PC-3 (cell line): ENCODE results near the gene CFH. TPM values are rescaled to one million over a fixed set of nuclear protein-coding genes. Genes with fewer than 3 reads are reported as not detected.

Experiments used
- ATAC-seq: fragments of 200-7000 bp; cut with Tn5 transposase; 2 replicates; pipeline ENCODE4 v1.9.1; 2020; ENCODE audit warnings: mild to moderate bottlenecking, moderate library complexity
- BruUV-seq: library from RNA; stranded (reverse); fragments of 400-500 nt; replicated peaks from 2 replicates; lab custom pipeline; 2021; lab: Mats Ljungman, UMichigan
- CTCF ChIA-PET: fragments of 300-600 bp; sonication (Branson Sonifier 250); formaldehyde crosslinking; loops from one replicate; lab custom pipeline; 2022; ENCODE audit warnings: antibody characterized with exemption; lab: Charles Lee
- POLR2A ChIA-PET: fragments of 300-600 bp; sonication (Branson Sonifier 250); formaldehyde crosslinking; loops from one replicate; lab custom pipeline; 2022; ENCODE audit warnings: antibody characterized with exemption; ENCODE audit not compliant: unreplicated experiment; lab: Charles Lee
- DNase-seq: peaks from one replicate; pipeline ENCODE4 v3.0.0-alpha.2; 2015
- H2AFZ ChIP-seq: fragments of 300-600 bp; sonication (generic); 2 replicates; pipeline ENCODE4 v1.6.0; 2016; ENCODE audit warnings: antibody characterized with exemption, low read length
- H3F3A ChIP-seq: fragments of 300-600 bp; sonication (generic); one replicate; pipeline ENCODE4 v1.6.0; 2017; ENCODE audit warnings: antibody characterized with exemption, low read length, control low read depth, mild to moderate bottlenecking; ENCODE audit not compliant: unreplicated experiment
- H3K27ac ChIP-seq: fragments of 300-600 bp; sonication (generic); 2 replicates; pipeline ENCODE4 v1.5.1; 2016; ENCODE audit warnings: mild to moderate bottlenecking, low read length
- H3K27me3 ChIP-seq: fragments of 300-600 bp; sonication (generic); 2 replicates; pipeline ENCODE4 v1.6.1; 2016; ENCODE audit warnings: low read length, mixed read lengths
- H3K36me3 ChIP-seq: fragments of 300-600 bp; sonication (generic); 2 replicates; pipeline ENCODE4 v1.6.1; 2016; ENCODE audit warnings: low read depth, mixed run types, low read length, mixed read lengths
- H3K4me1 ChIP-seq: fragments of 300-600 bp; sonication (generic); 2 replicates; pipeline ENCODE4 v1.5.1; 2016; ENCODE audit warnings: low read length; ENCODE audit not compliant: insufficient read depth
- H3K4me2 ChIP-seq: fragments of 300-600 bp; sonication (generic); 2 replicates; pipeline ENCODE4 v1.6.0; 2016; ENCODE audit warnings: low read length
- H3K4me3 ChIP-seq: fragments of 300-600 bp; sonication (generic); 2 replicates; pipeline ENCODE4 v1.5.1; 2016; ENCODE audit warnings: mild to moderate bottlenecking, low read length, mixed read lengths
- H3K79me2 ChIP-seq: fragments of 300-600 bp; sonication (generic); 2 replicates; pipeline ENCODE4 v1.6.1; 2017; ENCODE audit warnings: low read length, mixed read lengths
- H3K9ac ChIP-seq: fragments of 300-600 bp; sonication (generic); 2 replicates; pipeline ENCODE4 v1.6.0; 2016; ENCODE audit warnings: mild to moderate bottlenecking, low read length
- H3K9me2 ChIP-seq: fragments of 300-600 bp; sonication (generic); replicated peaks from 2 replicates; pipeline ENCODE4 v1.6.1; 2016; ENCODE audit warnings: mixed run types, low read length, mixed read lengths
- H3K9me3 ChIP-seq: fragments of 300-600 bp; sonication (generic); 2 replicates; pipeline ENCODE4 v1.6.1; 2016; ENCODE audit warnings: low read length, mixed read lengths
- H4K20me1 ChIP-seq: fragments of 300-600 bp; sonication (generic); 2 replicates; pipeline ENCODE4 v1.6.1; 2016; ENCODE audit warnings: low read length, mixed read lengths
- EZH2 ChIP-seq: fragments of 300-600 bp; sonication (generic); IDR thresholded peaks from one replicate; pipeline ENCODE4 v1.6.1; 2017; ENCODE audit warnings: antibody characterized with exemption, mild to moderate bottlenecking, low read length; ENCODE audit not compliant: unreplicated experiment
- EZH2phosphoT487 ChIP-seq: fragments of 300-600 bp; sonication (generic); IDR thresholded peaks from 2 replicates; pipeline ENCODE4 v1.6.1; 2018; ENCODE audit warnings: mild to moderate bottlenecking, antibody characterized with exemption, low read length, borderline replicate concordance
- intact Hi-C: fragments of 100-400 bp; cut with micrococcal nuclease; formaldehyde crosslinking; loops from 2 replicates; pipeline ENCODE4 v1.9.0; 2023
- total RNA-seq: library from RNA; depleted of rRNA; stranded (reverse); fragments of >200 nt; gene quantifications from 2 replicates; pipeline ENCODE4 v1.2.3, GENCODE V29; 2014
- TF ChIP-seq, protein P1 (sequence below): fragments of 300-600 bp; sonication (generic); conservative IDR thresholded peaks from 2 replicates; pipeline ENCODE4 v1.5.1; 2017; ENCODE audit warnings: antibody characterized with exemption, low read depth, mild to moderate bottlenecking, low read length

CFH gene
- total RNA-seq, 1 experiment from 2014 or later, result 0.80 TPM

DNA sequence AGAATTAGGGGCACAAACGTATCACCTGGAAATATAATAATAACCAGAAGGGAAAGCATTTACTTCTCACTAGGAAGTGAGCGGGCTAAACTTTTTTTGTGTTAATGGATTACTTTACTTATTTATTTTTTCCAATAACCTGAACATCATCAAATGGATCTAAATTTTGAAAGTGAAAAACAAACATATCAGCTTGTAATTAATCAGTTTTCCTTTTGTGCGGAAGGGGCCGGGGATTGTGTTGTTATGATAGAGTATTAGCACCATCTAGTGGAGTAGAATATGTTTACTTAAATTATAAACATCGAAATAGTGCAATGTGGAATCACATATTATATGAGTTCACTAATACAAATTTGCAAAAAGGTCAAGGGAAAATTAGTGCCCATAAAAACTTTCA is 9.0 kb downstream of the CFH start:
- POLR2A ChIA-PET, result no interaction called here
- no peaks in the 10 kb centered on the region for H3K9me3 ChIP-seq
- H3K4me1 ChIP-seq, result no peaks in the 10 kb centered on the region
- H2AFZ ChIP-seq, result no peak overlapping the region
- BruUV-seq, result no TSS peak
- no peak overlapping the region for H3K9ac ChIP-seq
- DNase-seq, result peak; percentile 47
- no peaks in the 10 kb centered on the region for H3K27me3 ChIP-seq
- no peak; the same call in 1 of the 2 replicates for ATAC-seq
- no peaks in the 10 kb centered on the region for H3K79me2 ChIP-seq
- intact Hi-C loops, result loop anchor here (1.0 to 5.0 kb wide), 3 partner anchors 306 to 514 kb away; no protein-coding TSS in a partner anchor
- H3K27ac ChIP-seq, result no peak overlapping the region
- no peaks in the 10 kb centered on the region for H3F3A ChIP-seq
- H3K4me3 ChIP-seq, result no peak overlapping the region
- H4K20me1 ChIP-seq, result no peaks in the 10 kb centered on the region
- no peaks in the 10 kb centered on the region for H3K36me3 ChIP-seq
- CTCF ChIA-PET, result interaction anchor here (0.6 to 1.2 kb wide), 3 partner anchors 251 to 512 kb away, joined by 3 to 4 read pairs (median 3); no protein-coding TSS in a partner anchor
- H3K4me2 ChIP-seq, result 0 out of 2 replicates have a peak overlapping the region, but pooled peaks have one; percentile 3
- H3K9me2 ChIP-seq, result no peaks in the 10 kb centered on the region
- TF ChIP-seq, protein P1, sequence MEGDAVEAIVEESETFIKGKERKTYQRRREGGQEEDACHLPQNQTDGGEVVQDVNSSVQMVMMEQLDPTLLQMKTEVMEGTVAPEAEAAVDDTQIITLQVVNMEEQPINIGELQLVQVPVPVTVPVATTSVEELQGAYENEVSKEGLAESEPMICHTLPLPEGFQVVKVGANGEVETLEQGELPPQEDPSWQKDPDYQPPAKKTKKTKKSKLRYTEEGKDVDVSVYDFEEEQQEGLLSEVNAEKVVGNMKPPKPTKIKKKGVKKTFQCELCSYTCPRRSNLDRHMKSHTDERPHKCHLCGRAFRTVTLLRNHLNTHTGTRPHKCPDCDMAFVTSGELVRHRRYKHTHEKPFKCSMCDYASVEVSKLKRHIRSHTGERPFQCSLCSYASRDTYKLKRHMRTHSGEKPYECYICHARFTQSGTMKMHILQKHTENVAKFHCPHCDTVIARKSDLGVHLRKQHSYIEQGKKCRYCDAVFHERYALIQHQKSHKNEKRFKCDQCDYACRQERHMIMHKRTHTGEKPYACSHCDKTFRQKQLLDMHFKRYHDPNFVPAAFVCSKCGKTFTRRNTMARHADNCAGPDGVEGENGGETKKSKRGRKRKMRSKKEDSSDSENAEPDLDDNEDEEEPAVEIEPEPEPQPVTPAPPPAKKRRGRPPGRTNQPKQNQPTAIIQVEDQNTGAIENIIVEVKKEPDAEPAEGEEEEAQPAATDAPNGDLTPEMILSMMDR, result peak; percentile 64
- no peak for TF ChIP-seq EZH2

DNA sequence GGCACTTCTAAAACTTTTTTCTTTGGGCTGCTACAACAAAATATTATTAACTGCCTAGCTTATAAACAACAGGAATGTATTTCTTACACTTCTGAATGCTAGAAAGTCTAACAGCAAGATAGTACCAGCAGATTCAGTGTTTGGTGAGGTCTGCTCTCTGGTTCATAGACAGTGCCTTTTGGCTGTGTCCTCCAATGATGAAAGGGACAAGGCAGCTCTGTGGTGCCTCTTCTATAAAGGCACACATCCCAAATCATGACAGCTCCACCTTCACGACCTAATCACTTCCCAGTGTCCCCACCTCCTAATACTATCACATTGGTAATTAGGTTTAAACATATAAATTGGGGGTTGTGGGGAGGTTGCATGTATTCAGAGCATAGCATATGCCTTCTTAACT is 9.5 kb downstream of the CFH start:
- H3K4me2 ChIP-seq, result no peak overlapping the region
- H3K4me1 ChIP-seq, result no peaks in the 10 kb centered on the region
- no peak overlapping the region for H2AFZ ChIP-seq
- intact Hi-C loops, result loop anchor here (1.0 to 5.0 kb wide), 3 partner anchors 306 to 514 kb away; no protein-coding TSS in a partner anchor
- no peak overlapping the region for H3K27ac ChIP-seq
- no peak for DNase-seq
- CTCF ChIA-PET, result interaction anchor here (1.2 kb wide), 1 partner anchor 513 kb away, joined by 3 read pairs; no protein-coding TSS in a partner anchor
- POLR2A ChIA-PET, result no interaction called here
- H3K9me3 ChIP-seq, result no peaks in the 10 kb centered on the region
- H3K79me2 ChIP-seq, result no peaks in the 10 kb centered on the region
- no peak for TF ChIP-seq EZH2phosphoT487
- no peak for TF ChIP-seq EZH2
- TF ChIP-seq, protein P1, result no peak
- no peak for ATAC-seq
- H3F3A ChIP-seq, result no peaks in the 10 kb centered on the region
- H4K20me1 ChIP-seq, result no peaks in the 10 kb centered on the region
- no peaks in the 10 kb centered on the region for H3K27me3 ChIP-seq
- H3K9ac ChIP-seq, result no peak overlapping the region
- no peaks in the 10 kb centered on the region for H3K36me3 ChIP-seq
- H3K9me2 ChIP-seq, result no peaks in the 10 kb centered on the region
- H3K4me3 ChIP-seq, result no peak overlapping the region
- no TSS peak for BruUV-seq

DNA sequence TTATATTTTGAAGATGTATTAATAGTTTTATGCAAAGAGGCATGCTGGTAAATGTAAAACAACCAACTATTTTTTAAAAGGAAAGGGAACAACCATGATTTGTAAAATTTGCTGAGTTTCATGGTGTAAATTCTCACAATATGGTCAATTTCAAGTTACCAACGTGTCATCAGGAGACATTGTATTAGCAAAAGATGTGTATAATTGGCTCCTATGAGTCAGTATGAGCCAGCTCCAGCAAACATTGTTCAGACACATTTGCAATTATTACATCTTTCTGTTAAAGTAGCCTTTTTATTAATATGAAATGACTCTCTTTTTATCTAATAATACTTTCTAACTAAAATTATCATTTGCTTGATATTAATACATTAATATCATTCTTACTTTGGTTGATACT is 15.3 kb downstream of the CFH start:
- ChIA-PET CTCF (no interaction called here), POLR2A (no interaction called here)
- Histone ChIP-seq H4K20me1 (no peaks in the 10 kb centered on the region), H3K9me2 (no peaks in the 10 kb centered on the region), H3K4me2 (no peak overlapping the region), H3K27ac (no peak overlapping the region), H3K9ac (no peak overlapping the region), H2AFZ (no peak overlapping the region), H3K79me2 (no peaks in the 10 kb centered on the region), H3K4me3 (no peak overlapping the region), H3F3A (no peaks in the 10 kb centered on the region), H3K4me1 (no peaks in the 10 kb centered on the region), H3K27me3 (no peaks in the 10 kb centered on the region), H3K36me3 (no peaks in the 10 kb centered on the region), H3K9me3 (no peaks in the 10 kb centered on the region)
- ATAC-seq (no peak), DNase-seq (no peak)
- intact Hi-C loops, result no loop called here
- no TSS peak for BruUV-seq
- TF ChIP-seq EZH2 (no peak), EZH2phosphoT487 (no peak)
- TF ChIP-seq, protein P1, result no peak
